GM18907 (cell line): ENCODE measurements around the gene DNAH10.

Experiments
- ATAC-seq: cut with Tn5 transposase; IDR thresholded peaks from one replicate; pipeline ENCODE4 v1.9.1; 2021; ENCODE audit warnings: mild to moderate bottlenecking, moderate library complexity; ENCODE audit not compliant: unreplicated experiment

Gene DNAH10

GRCh38 chr12:123928897-123929296 is 166.8 kb downstream of the DNAH10 start:
- ATAC-seq = no peak

- ATAC-seq = no peak
Measured at GRCh38 chr12:123929946-123930583, 168.0 kb downstream of the DNAH10 start.

- no peak for ATAC-seq
Measured at GRCh38 chr12:123931686-123932321, 169.7 kb downstream of the DNAH10 start.

GRCh38 chr12:123933214-123933613 is 171.1 kb downstream of the DNAH10 start:
- ATAC-seq = no peak

GRCh38 chr12:123934016-123934620 is 172.0 kb downstream of the DNAH10 start:
- ATAC-seq = no peak

- no peak for ATAC-seq
Measured at GRCh38 chr12:123934829-123935228, 172.7 kb downstream of the DNAH10 start.

DNA sequence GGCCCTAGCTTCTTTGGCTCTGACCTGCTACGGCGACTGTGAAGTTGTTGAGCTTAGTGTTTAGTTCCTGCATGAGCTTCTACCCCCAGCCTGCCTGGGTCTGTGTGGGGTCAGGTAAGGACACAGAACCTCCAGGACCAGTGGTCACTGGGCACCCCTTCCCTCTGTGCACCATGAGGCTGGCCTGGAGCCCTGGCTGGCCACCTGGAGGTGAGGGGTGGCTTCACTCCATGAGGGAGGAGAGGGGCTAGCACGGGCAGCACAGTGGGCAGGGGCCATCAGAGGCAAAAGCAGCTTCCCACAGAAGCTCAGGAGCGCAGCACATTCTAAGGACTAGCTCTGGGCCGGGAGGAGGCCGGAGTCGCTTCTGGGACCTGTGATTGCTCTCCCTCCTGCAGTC is 173.9 kb downstream of the DNAH10 start:
- ATAC-seq = no peak

GRCh38 chr12:123936471-123936870 is 174.4 kb downstream of the DNAH10 start:
- ATAC-seq = no peak

GRCh38 chr12:123936956-123937706 is 175.0 kb downstream of the DNAH10 start:
- ATAC-seq = no peak

DNA sequence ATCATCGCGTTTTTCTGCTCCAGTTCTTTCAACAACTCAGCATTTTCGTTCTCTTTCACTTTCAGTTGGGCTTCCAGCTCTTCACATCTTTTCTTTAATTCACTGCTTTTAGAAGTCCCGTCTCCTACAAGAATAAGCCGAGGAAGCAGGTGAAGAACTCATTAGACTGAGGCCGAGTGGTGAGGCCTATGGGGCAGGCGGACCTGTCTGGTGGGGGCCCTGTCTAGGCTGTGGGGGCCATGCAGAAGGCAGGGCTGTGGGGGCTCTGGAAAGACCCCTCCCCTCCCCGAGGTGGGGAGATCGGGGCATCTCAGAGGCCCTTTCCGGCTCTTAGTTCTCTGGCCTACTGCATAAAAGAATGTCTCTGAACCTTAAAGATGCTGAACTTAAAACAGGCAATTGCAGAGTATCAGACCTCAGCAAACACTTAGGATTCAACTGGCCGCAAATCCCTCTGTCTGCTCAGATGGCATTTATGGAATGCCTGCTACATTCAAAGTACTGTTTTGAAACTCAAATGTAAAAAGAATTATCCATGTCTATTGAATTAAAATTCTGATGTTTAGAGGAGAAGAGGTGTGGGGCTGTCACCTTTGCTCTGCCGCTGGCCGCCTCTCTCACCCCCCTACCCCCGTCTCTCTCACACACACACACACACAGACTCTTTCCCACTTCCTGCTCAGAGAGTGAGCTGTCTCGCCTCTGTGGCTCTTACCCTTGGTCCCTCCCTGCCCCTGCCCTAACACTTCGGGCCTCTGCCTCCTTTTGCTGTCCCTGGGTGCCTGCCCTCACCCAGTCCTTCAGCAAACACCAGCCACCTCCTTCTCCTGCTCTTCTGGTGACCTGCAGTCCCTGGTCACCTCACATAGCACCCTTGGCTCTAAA is 175.8 kb downstream of the DNAH10 start:
- ATAC-seq = no peak

GRCh38 chr12:123938679-123939480 is 176.8 kb downstream of the DNAH10 start:
- ATAC-seq = no peak

- no peak for ATAC-seq
Measured at GRCh38 chr12:123939716-123940626, 177.9 kb downstream of the DNAH10 start.

- ATAC-seq = no peak
Measured at GRCh38 chr12:123940627-123940966, 178.5 kb downstream of the DNAH10 start.

DNA sequence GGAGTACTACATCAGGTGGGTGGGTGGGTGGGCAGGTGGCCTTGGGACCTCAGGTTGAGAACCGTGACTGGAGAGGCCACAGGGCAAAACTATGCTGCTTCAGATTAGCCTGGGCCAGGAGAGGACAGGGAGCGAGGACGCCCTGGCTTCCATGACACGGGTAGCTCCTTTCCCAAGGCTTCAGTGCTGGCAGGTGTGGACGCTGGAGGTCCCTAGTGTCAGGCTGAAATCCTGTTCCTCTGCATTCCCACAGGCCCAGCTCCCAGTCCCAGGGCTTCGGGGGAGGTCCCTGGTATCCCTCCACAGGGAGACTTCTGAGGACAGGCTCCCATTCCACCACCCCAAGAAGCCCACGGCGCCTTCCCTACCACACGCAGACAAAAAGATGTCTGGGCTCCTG is 178.9 kb downstream of the DNAH10 start:
- ATAC-seq = no peak

- ATAC-seq = no peak
Measured at GRCh38 chr12:123941624-123942237, 179.6 kb downstream of the DNAH10 start.

GRCh38 chr12:123942238-123942653 is 180.1 kb downstream of the DNAH10 start:
- ATAC-seq = no peak

- ATAC-seq = no peak
Measured at GRCh38 chr12:123942911-123943648, 181.0 kb downstream of the DNAH10 start.

DNA sequence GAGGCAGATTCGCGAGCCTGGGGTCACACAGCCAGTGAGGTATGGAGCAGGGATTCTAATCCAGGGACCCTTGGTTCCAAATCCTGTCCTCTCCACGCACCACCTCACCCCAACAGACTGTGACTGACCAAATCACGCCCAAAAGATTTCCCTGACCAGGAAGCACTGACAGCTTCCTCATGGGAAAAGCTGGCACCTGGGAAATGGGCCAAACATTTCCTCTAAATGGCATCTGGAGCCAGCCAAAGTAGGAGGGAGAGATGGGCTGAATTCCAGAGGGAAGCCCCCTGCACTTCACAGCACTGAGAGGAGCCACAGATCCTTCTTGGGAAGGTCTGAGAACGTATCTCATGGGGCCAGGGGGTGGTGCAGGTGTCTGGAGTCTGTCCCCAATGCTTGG is 181.7 kb downstream of the DNAH10 start:
- ATAC-seq = no peak
